Anterior cingulate cortex (tissue), 58 donors: ENCODE results near the gene NXPE4.
"Not testable (repeated sequence)": the region's sequence is repeated elsewhere in the genome, so short reads cannot be mapped to it uniquely, and the experiment has no call there.

Experiments used
- DNase-seq, 58 donors: peaks; one replicate each; lab custom pipeline; 2025; lab: John Stamatoyannopoulos, UW

The NXPE4 gene

GRCh38 chr11:114595571-114595970 lies at the start of gene NXPE4:
TSS of gene NXPE4 (minus strand) at chr11:114595786. CDS start at chr11:114594759, 1,027 bp downstream.
- no peak for DNase-seq

- not testable (repeated sequence) for DNase-seq
Measured at GRCh38 chr11:114639440-114639839, 43.9 kb upstream of the NXPE4 start.

DNA sequence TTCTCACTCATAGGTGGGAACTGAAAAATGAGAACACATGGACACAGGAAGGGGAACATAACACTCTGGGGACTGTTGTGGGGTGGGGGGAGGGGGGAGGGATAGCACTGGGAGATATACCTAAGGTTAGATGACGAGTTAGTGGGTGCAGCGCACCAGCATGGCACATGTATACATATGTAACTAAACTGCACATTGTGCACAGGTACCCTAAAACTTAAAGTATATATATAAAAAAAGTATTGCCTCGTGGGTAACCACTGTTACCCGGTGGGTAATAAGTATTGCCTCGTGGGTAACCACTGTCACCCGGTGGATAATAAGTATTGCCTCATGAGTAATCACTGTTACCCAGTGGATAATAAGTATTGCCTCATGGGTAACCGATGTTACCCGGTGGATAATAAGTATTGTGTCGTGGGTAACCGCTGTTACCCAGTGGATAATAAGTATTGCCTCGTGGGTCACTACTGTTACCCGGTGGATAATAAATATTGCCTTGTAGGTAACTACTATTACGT lies 35.9 kb upstream of the NXPE4 start:
- DNase-seq = not testable (repeated sequence)

DNA sequence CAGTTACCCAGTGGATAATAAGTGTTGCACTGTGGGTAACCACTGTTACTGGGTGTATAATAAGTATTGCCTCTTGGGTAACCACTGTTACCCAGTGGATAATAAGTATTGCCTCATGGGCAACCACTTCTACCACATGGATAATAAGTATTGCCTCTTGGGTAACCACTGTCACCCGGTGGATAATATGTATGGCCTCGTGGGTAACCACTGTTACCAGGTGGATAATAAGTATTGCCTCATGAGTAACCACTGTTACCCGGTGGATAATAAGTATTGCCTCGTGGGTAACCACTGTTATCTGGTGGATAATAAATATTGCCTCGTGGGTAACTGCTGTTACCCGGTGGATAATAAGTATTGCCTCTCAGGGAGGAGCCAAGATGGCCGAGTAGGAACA lies 29.7 kb upstream of the NXPE4 start:
- no peak for DNase-seq

DNA sequence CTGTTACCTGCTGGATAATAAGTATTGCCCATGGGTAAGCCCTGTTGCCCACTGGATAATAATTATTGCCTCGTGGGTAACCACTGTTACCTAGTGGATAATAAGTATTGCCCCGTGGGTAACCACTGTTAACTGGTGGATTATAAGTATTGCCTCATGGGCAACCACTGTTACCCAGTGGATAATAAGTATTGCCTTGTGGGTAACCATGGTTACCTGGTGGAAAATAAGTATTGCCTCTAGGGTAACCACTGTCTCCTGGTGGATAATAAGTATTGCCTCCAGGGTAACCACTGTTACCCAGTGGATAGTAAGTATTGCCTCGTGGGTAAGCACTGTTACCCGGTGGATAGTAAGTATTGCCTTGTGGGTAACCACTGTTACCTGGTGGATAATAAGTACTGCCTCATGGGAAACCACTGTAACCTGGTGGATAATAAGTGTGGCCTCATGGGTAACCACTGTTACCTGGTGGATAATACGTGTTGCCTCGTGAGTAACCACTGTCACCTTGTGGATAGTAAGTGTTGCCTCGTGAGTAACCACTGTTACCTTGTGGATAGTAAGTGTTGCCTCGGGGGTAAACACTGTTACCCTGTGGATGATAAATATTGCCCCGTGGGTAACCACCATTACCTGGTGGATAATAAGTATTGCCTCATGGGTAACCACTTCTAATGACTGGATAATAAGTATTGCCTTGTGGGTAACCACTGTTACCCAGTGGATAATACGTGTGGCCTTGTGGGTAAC lies 29.0 kb upstream of the NXPE4 start:
- no peak for DNase-seq

DNA sequence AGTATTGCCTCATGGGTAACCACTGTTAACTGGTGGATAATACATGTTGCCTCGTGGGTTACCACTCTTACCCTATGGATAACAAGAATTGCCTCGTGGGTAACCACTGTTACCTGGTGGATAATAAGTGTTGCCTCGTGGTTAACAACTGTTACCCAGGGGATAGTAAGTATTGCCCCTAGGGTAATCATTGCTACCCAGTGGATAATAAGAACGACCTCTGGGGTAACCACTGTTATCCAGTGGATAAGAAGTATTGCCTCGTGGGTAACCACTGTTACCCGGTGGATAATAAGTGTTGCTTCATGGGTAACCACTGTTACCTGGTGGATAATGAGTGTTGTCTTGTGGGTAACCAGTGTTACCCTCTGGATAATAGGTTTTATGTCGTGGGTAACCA lies 28.1 kb upstream of the NXPE4 start:
- DNase-seq = no peak

DNA sequence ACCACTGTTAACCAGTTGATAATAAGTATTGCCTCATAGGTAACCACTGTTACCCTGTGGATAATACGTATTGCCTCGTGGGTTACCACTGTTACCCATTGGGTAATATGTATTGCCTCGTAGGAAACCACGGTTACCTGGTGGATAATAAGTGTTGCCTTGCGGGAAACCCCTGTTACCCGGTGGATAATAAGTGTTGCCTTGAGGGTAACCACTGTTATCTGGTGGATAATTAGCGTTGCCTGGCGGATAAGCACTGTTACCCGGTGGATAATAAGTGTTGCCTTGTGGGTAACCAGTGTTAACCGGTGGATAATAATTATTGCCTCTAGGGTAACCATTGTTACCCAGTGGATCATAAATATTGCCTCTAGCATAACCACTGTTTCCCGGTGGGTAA lies 27.3 kb upstream of the NXPE4 start:
- no peak for DNase-seq

DNA sequence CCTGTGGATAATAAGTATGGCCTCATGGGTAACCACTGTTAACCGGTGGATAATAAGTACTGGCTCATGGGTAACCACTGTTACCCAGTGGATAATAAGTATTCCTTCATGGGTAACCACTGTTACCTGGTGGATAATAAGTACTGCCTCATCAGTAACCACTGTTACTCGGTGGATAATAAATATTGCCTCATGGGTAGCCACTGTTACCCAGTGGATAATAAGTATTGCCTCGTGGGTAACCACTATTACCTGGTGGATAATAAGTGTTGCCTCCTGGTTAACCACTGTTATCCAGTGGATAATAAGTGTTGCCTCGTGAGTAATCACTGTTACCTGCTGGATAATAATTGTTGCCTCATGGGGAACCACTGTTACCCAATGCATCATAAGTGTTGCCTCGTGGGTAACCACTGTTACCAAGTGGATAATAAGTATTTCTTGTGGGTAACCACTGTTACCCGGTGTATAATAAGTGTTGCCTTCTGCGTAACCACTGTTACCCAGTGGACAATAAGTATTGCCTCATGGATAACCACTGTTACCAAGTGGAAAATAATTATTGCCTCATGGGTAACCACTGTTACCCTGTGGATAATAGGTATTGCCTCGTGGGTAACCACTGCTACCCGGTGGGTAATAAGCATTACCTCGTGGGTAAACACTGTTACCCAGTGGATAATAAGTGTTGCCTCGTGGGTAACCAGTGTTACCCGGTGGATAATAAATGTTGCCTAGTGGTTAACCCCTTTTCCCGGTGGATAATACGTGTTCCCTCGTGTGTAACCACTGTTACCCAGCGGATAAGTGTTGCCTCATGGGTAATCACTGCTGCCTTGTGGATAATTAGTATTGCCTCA lies 26.6 kb upstream of the NXPE4 start:
- DNase-seq = no peak

GRCh38 chr11:114621072-114621471 lies 25.5 kb upstream of the NXPE4 start:
- no peak for DNase-seq

DNA sequence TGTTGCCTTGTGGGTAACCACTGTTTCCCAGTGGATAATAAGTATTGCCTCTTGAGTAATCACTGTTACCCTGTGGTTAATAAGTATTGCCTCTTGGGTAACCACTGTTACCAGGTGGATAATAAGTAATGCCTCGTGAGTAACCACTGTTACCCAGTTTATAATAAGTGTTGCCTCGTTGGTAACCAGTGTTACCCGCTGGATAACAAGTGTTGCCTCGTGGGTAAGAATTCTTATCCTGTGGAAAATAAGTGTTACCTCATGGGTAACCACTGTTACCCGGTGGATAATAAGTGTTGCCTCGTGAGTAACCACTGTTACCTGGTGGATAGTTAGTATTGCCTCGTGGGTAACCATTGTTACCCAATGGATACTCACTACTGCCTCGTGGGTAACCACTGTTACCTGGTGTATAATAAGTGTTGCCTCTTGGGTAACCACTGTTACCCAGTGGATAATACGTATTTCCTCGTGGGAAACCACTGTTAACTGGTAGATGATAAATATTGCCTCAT lies 24.1 kb upstream of the NXPE4 start:
- no peak for DNase-seq

- DNase-seq = no peak
Measured at GRCh38 chr11:114618139-114618538, 22.6 kb upstream of the NXPE4 start.

GRCh38 chr11:114617157-114618124 lies 21.9 kb upstream of the NXPE4 start:
- no peak for DNase-seq

GRCh38 chr11:114616516-114616915 lies 20.9 kb upstream of the NXPE4 start:
- no peak for DNase-seq

- DNase-seq = no peak
Measured at GRCh38 chr11:114615448-114616361, 20.1 kb upstream of the NXPE4 start.

DNA sequence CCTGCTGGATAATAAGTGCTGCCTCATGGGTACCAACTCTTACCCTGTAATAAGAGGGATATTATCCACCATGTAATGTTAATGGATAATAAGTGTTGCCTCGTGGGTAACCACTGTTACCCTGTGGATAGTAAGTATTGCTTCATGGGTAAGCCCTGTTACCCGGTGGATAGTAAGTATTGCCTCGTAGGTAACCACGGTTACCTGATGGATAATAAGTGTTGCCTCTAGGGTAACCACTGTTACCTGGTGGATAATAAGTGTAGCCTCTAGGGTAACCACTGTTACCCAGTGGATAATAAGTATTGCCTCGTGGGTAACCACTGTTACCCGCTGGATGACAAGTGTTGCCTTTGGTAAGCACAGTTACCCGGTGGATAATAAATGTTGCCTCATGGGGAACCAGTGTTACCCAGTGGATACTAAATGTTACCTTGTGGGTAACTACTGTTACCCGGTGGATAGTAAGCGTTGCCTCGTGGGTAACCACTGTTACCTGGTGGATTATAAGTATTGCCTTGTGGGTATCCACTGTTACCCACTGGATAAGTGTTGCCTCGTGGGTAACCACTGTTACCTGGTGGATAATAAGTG lies 18.6 kb upstream of the NXPE4 start:
- DNase-seq = no peak

- not testable (repeated sequence) for DNase-seq
Measured at GRCh38 chr11:114613094-114613493, 17.5 kb upstream of the NXPE4 start.

DNA sequence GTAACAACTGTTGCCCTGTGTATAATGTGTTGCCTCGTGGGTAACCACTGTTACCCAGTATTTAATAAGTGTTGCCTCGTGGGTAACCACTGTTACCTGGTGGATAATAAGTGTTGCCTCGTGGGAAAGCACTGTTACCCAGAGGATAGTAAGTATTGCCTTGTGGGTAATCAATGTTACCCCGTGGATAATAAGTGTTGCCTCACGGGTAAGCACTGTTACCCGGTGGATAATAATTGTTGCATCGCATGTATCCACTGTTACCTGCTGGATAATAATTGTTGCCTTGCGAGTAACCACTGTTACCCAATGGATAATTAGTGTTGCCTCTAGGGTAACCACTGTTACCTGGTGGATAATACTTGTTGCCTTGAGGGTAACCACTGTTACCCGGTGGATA lies 17.1 kb upstream of the NXPE4 start:
- DNase-seq = no peak

GRCh38 chr11:114612199-114612598 lies 16.6 kb upstream of the NXPE4 start:
- not testable (repeated sequence) for DNase-seq
